Chondrocyte (in vitro differentiated cells): Measurements from ENCODE around the gene CRYBG2. TPM values are rescaled to one million over a fixed set of nuclear protein-coding genes. Genes with fewer than 3 reads are reported as not detected.

Experiments
- DNase-seq: peaks from one replicate; pipeline ENCODE4 v3.0.0; 2021; ENCODE audit warnings: mixed read lengths, low spot score
- H3K27ac Mint-ChIP-seq: one replicate; pipeline ENCODE4 v1.8.0; 2021; ENCODE audit warnings: mild to moderate bottlenecking, moderate library complexity, mixed read lengths; ENCODE audit not compliant: unreplicated experiment
- H3K27me3 Mint-ChIP-seq: 2 replicates; pipeline ENCODE4 v1.8.0; 2021; ENCODE audit warnings: low read depth, mixed read lengths
- H3K36me3 Mint-ChIP-seq: 2 replicates; pipeline ENCODE4 v1.8.0; 2021; ENCODE audit warnings: low read depth, mixed read lengths
- H3K4me1 Mint-ChIP-seq: 2 replicates; pipeline ENCODE4 v1.8.0; 2021; ENCODE audit warnings: low read depth, mild to moderate bottlenecking, mixed read lengths
- H3K4me3 Mint-ChIP-seq: one replicate; pipeline ENCODE4 v1.8.0; 2021; ENCODE audit warnings: mild to moderate bottlenecking, moderate library complexity, mixed read lengths; ENCODE audit not compliant: unreplicated experiment
- H3K9me3 Mint-ChIP-seq: 2 replicates; pipeline ENCODE4 v1.8.0; 2021; ENCODE audit warnings: low read depth, mixed read lengths
- total RNA-seq: library from RNA; stranded (reverse); gene quantifications from 3 replicates; pipeline ENCODE4 v1.2.1, GENCODE V29; 2021
- TF ChIP-seq, protein P1 (sequence below): fragments of 200-600 bp; sonication (generic); IDR thresholded peaks from 2 replicates; pipeline ENCODE4 v1.5.0; 2021; ENCODE audit warnings: antibody characterized with exemption, mild to moderate bottlenecking, moderate library complexity

The CRYBG2 gene
- total RNA-seq, 1 donor from 2014 or later: not detected

DNA sequence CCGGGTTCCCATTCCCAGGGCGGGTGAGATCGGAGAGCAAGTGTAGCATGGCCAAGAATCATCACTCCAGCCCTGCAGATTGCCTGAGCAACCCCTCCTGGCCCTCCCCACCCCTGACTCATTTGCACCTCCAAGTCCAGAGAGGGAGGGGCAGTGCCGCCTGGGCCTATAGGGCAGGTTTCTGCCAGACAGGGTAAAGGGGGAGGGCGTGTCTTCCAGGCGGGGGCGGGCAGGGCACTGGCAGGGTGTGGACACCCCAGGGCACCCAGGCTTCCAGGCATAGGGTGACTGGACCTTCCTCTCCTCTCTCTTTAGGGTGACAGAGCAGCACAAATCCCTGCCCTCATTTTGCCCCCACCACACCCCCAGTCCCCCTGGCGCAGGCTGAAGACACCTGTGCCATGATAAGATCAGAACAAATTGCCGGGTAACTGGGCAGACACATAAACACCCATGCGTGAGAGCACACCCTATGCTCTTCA lies 3.2 kb upstream of the CRYBG2 start:
- peaks cover 36% of the 10 kb centered on the region for H3K27me3 Mint-ChIP-seq
- H3K27ac Mint-ChIP-seq: no peak overlapping the region
- no peaks in the 10 kb centered on the region for H3K9me3 Mint-ChIP-seq
- no peak overlapping the region for H3K4me3 Mint-ChIP-seq
- H3K4me1 Mint-ChIP-seq: no peaks in the 10 kb centered on the region
- no peak for DNase-seq
- TF ChIP-seq, protein P1, sequence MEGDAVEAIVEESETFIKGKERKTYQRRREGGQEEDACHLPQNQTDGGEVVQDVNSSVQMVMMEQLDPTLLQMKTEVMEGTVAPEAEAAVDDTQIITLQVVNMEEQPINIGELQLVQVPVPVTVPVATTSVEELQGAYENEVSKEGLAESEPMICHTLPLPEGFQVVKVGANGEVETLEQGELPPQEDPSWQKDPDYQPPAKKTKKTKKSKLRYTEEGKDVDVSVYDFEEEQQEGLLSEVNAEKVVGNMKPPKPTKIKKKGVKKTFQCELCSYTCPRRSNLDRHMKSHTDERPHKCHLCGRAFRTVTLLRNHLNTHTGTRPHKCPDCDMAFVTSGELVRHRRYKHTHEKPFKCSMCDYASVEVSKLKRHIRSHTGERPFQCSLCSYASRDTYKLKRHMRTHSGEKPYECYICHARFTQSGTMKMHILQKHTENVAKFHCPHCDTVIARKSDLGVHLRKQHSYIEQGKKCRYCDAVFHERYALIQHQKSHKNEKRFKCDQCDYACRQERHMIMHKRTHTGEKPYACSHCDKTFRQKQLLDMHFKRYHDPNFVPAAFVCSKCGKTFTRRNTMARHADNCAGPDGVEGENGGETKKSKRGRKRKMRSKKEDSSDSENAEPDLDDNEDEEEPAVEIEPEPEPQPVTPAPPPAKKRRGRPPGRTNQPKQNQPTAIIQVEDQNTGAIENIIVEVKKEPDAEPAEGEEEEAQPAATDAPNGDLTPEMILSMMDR: no peak
- no peaks in the 10 kb centered on the region for H3K36me3 Mint-ChIP-seq

DNA sequence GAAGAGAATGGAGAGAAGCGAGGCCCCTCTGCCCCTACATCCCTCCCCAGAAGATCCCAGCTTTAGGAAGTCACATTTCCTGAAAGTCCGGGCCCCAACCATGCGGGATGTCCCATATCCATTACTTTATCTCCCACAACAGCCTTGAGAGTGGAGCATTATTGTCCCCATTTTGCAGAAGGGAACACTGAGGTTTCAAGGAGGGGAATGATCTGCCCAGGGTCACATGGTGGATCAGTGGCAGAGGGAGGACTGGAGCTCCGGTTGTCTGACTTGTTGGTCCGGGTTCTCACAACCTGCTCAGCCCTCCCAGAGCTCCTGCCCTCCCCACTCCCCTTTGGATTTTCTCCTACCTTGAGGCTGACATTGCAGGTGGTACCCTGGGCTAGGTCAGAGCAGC lies 2.2 kb upstream of the CRYBG2 start:
- Mint-ChIP-seq H3K27ac (no peak overlapping the region), H3K36me3 (no peaks in the 10 kb centered on the region), H3K9me3 (no peaks in the 10 kb centered on the region), H3K4me1 (no peaks in the 10 kb centered on the region), H3K4me3 (no peak overlapping the region), H3K27me3 (peaks cover 32% of the 10 kb centered on the region)
- no peak for DNase-seq
- TF ChIP-seq, protein P1: no peak

- DNase-seq: no peak
- TF ChIP-seq, protein P1: no peak
- Mint-ChIP-seq H3K27ac (no peak overlapping the region), H3K27me3 (peaks cover 22% of the 10 kb centered on the region), H3K36me3 (no peaks in the 10 kb centered on the region), H3K9me3 (no peaks in the 10 kb centered on the region), H3K4me1 (no peaks in the 10 kb centered on the region), H3K4me3 (no peak overlapping the region)
These were observed 1.0 kb upstream of the CRYBG2 start for GRCh38 chr1:26354972-26355371.

DNA sequence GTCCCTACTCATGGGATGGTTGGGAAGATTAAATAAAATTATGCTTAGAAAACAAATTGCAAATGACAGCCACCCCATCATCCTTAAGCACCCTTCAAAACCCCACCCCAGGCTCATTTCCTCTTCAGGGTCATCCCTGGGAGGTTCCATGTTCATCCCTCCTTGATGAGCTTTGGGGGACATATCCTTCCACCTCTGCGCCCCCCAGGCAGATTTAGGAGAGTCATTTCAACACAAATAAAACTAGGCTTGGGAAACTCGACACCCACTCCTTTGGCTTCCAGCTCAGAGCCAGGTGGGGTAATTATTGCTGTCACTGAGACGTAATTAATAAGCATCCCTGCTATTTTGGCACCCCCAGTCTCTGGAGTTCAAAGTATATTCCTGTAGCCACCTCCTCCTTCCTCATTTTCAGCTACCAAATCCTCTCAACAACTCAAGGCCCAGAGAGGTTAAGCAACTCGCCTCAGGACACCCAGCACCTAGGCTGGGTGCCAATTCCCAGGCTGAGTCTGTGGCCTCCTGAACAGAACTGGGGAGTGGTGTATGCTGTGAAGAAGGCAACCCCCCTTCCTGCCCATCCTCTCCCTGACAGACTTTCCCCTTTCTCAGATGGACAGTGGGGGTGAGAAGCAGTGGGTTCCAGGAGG lies 595 bp downstream of the CRYBG2 start:
- Mint-ChIP-seq H3K4me1 (no peaks in the 10 kb centered on the region), H3K36me3 (no peaks in the 10 kb centered on the region), H3K4me3 (no peak overlapping the region), H3K27ac (no peak overlapping the region), H3K27me3 (peaks cover 6% of the 10 kb centered on the region), H3K9me3 (no peaks in the 10 kb centered on the region)
- TF ChIP-seq, protein P1: no peak
- no peak for DNase-seq

DNA sequence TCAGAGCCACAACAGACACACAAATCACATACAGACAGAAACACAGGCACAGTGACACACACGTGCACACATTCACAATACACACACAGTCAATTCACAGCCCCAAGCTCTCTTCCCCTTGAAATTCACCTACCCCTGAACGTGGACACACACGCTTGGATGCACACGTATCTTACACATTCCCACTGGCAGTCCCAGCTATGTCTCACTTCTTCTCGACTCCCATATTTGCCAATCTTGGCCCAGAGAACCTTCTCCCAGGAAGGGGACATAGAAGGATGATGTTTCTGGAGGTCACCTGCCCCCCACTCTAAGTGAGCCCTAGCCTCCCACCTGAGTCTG lies 1.6 kb downstream of the CRYBG2 start:
- Mint-ChIP-seq H3K4me1 (no peaks in the 10 kb centered on the region), H3K4me3 (no peak overlapping the region), H3K9me3 (no peaks in the 10 kb centered on the region), H3K36me3 (no peaks in the 10 kb centered on the region), H3K27ac (no peak overlapping the region), H3K27me3 (peaks cover 6% of the 10 kb centered on the region)
- TF ChIP-seq, protein P1: no peak
- no peak for DNase-seq
